Epithelial cell of esophagus (primary cell): ENCODE data around the gene FOXF2.

Experiments used
- DNase-seq: peaks from one replicate; pipeline ENCODE4 v3.0.0; 2010; ENCODE audit warnings: low read depth
- H3K4me3 ChIP-seq: 2 replicates; pipeline ENCODE4 v1.5.1; 2011; ENCODE audit warnings: mild to moderate bottlenecking, low read length, control low read depth
- TF ChIP-seq, protein P1 (sequence below): IDR thresholded peaks from 2 replicates; pipeline ENCODE4 v1.5.1; 2011; ENCODE audit warnings: low read depth, mild to moderate bottlenecking, low read length, control low read depth, inconsistent platforms; ENCODE audit not compliant: insufficient read depth; ENCODE audit errors: missing control alignments

The FOXF2 gene

DNA sequence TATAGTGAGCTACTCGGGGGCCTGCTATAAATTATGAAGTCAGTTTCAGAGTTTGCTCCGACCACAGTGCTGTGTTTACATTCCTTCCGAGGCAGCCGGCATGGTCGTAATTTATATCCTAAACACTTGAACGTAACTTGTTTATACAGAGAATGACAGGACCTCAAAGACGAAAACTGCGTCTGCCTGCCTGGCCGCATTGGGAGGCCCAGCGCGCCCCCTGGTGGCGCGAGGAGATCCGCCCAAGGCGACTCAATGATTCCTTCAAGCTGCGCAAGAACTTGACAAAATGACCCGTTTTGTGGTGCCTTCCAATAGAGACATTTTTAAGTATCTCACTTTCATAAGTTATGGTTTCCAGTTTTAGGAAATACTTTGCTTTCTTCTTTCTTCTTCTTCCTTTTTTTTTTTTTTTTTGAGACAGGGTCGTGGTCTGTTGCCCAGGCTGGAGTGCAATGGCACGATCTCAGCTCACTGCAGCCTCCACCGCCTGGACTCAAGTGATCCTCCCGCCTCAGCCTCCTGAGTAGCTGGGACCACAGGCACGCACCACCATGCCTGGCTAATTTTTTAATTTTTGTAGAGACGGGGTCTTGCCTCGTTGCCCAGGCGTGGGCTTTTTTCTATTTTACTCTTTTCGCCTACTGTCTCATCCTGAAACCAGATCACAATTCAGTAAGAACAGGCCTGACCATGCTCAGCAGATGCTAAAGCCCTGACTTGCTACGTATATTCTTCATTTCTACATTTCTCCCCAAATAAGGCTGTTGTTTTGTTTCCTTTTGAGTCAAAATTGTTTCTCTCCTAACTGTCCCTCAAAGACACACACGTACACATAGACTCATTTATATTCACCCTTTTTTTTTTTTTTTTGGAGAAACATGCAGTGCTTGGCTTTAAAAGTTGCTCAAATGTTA lies 7.8 kb downstream of the FOXF2 start:
- DNase-seq: peak; percentile 72

DNA sequence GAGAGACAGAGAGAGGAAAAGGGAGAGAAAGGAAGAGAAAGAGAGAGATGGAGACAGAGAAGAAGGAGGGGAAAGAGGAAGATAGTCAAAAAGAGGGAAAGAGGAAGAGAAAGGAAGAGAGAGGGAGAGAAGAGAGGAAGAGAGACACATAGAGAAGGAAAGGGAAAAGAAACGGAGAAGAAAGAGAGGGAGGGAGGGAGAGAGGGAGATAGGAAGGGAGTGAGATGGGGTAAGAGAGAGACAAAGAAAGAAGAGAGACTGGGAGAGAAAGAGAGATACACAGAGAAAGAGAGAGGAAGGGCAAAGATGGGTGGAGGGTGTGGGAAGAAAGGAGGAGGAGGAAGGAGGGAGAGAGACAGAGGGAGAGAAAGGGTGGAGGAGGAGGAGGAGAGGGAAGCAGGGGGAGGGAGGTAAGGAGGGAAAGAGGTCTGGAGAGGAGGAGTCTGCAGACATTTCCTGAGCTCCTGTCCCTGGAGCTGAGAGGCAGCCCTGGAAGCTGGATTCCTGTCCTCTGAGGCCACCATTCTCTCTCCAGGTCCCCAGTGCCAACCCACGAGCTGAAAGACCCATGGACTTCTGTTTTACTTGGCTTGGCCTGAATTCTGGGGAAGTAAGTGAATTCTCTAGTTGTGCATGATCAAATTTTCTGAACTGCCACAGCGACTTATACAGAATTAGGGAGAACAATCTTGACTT lies 9.9 kb downstream of the FOXF2 start:
- H3K4me3 ChIP-seq: no peak overlapping the region
- DNase-seq: no peak
- TF ChIP-seq, protein P1, sequence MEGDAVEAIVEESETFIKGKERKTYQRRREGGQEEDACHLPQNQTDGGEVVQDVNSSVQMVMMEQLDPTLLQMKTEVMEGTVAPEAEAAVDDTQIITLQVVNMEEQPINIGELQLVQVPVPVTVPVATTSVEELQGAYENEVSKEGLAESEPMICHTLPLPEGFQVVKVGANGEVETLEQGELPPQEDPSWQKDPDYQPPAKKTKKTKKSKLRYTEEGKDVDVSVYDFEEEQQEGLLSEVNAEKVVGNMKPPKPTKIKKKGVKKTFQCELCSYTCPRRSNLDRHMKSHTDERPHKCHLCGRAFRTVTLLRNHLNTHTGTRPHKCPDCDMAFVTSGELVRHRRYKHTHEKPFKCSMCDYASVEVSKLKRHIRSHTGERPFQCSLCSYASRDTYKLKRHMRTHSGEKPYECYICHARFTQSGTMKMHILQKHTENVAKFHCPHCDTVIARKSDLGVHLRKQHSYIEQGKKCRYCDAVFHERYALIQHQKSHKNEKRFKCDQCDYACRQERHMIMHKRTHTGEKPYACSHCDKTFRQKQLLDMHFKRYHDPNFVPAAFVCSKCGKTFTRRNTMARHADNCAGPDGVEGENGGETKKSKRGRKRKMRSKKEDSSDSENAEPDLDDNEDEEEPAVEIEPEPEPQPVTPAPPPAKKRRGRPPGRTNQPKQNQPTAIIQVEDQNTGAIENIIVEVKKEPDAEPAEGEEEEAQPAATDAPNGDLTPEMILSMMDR: no peak

More for the DNA sequence above, 7.8 kb downstream of the FOXF2 start:
- no peak overlapping the region for H3K4me3 ChIP-seq
- TF ChIP-seq, protein P1: peak; percentile 97

DNA sequence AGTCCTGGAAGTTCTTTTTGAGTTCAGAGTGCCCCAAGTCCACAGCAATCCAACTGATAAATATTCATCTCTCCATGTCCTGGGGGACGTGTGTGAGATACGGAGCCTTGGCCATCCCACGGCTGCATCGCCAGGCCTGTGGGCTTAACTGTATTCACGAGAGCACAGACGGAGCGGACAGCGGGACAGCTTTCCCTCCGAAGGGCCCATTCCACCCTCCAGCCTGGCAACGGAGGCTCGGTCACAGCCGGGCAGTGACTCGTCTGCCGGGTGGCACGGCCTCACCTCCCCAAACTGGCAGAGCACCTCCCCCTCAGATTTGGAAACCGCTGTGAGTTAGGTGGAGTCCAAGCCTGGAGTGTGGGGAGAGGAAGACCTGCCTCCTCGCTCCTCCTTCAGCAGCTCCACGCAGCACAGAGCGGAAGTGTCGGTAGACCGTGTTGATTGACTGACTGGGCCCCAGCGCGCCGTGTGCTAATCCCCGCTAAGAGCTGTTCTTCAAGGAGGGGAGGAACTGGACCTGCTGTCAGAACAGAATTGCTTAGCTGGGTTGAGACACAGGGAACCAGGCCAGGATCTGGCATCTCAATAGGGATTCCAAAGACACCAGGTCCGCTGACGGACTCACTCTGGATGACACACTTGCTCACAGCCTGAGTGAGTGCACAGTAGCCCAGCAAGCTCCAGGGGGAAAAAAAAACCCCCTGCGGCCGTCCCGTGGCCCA lies 10.9 kb downstream of the FOXF2 start:
- H3K4me3 ChIP-seq: no peak overlapping the region
- TF ChIP-seq, protein P1: no peak
- no peak for DNase-seq

GRCh38 chr6:1402369-1402768 lies 13.0 kb downstream of the FOXF2 start:
- H3K4me3 ChIP-seq: no peak overlapping the region
- TF ChIP-seq, protein P1: no peak
- no peak for DNase-seq

DNA sequence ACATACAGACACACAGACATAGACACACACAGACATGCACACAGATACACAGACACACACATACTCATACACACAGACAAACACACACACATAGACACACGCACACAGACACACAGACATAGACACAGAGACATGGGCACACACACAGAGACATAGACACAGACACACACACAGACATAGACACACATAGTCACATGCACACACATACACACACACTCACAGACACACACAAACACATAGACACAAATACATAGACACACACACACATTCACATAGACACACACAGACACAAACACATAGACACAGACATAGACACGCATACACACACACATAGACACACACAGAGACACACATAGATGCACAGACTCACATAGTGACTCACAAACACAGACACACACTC lies 13.5 kb downstream of the FOXF2 start:
- H3K4me3 ChIP-seq: no peak overlapping the region
- no peak for DNase-seq
- TF ChIP-seq, protein P1: no peak

DNA sequence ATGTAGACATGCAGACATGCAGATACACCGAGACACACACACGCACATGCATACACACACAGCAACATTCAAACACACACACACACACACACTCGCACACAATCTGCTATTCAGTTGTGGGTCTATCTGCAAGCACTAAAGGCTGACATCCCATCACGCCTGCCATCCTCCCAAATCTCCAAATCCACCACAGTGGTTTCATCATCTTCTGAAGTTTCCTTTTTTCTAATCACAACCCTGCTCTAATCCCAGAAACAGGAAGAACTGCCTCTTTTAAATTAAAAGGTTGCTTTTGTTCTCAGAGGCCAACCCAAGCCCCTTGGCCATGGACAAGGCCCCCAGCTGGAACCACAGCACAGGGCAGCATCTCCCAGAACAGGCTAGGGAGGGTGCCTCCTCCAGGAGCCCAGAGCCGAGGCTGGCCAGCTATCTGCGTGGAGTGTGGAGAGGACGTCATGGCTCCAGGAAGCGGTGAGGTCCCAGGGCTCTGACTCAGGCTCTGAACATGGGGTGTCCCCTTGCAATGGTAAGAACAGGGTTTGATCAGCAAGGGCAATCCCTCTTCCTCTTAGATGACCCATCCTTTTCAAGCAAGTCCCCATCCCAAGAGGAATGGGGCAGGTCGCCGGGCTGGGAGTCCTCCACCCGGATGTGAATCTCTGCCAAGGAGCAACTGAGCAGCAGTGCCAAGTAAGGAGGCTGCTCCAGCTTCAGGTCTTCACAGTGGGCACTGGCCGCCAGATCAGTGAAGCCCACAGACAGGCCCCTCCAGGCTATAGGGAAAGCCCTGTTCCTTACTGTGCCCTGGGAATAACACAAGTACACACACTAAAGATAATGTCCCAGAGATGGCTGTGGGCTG lies 14.7 kb downstream of the FOXF2 start:
- TF ChIP-seq, protein P1: no peak
- no peak for DNase-seq
- H3K4me3 ChIP-seq: no peak overlapping the region
